ENCODE measurements around the gene ERLIN1.

GRCh38 chr10:100106865-100107264, 79.0 kb downstream of the ERLIN1 start:
- no peak for TF ChIP-seq EP300 (IDR thresholded peaks at IDR 0.05; ENCODE audit: borderline replicate concordance)
- no peak for TF ChIP-seq CREB1 (IDR thresholded peaks at IDR 0.05; ENCODE audit: low read depth)
- TF ChIP-seq, protein P1, sequence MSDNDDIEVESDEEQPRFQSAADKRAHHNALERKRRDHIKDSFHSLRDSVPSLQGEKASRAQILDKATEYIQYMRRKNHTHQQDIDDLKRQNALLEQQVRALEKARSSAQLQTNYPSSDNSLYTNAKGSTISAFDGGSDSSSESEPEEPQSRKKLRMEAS (IDR thresholded peaks at IDR 0.05): no peak
- no peak for TF ChIP-seq TAF1 (IDR thresholded peaks at IDR 0.05; ENCODE audit: low read depth)
- no peak for TF ChIP-seq CEBPB (IDR thresholded peaks at IDR 0.05)
- TF ChIP-seq RAD21 (IDR thresholded peaks at IDR 0.05; ENCODE audit: low read depth): no peak
- TF ChIP-seq TEAD4 (IDR thresholded peaks at IDR 0.05): no peak
- no peak for TF ChIP-seq FOXM1 (IDR thresholded peaks at IDR 0.05; ENCODE audit: borderline replicate concordance, low read depth)
- no peak for TF ChIP-seq YY1 (IDR thresholded peaks at IDR 0.05; ENCODE audit: low read depth)
